C4-2B (cell line): ENCODE measurements around the gene DAB2.
A peak's percentile ranks its signal among the peaks of the same experiment; 100 is the strongest.

Experiments
- H3K27ac ChIP-seq: fragments of 450-650 bp; 2 replicates; pipeline ENCODE4 v1.5.1; 2017
- ZFX ChIP-seq: fragments of 450-650 bp; IDR thresholded peaks from 2 replicates; pipeline ENCODE4 v1.6.1; 2017
- TF ChIP-seq, protein P1 (sequence below): fragments of 450-650 bp; conservative IDR thresholded peaks from 2 replicates; pipeline ENCODE4 v1.5.1; 2017; ENCODE audit warnings: mild to moderate bottlenecking

Gene DAB2

DNA sequence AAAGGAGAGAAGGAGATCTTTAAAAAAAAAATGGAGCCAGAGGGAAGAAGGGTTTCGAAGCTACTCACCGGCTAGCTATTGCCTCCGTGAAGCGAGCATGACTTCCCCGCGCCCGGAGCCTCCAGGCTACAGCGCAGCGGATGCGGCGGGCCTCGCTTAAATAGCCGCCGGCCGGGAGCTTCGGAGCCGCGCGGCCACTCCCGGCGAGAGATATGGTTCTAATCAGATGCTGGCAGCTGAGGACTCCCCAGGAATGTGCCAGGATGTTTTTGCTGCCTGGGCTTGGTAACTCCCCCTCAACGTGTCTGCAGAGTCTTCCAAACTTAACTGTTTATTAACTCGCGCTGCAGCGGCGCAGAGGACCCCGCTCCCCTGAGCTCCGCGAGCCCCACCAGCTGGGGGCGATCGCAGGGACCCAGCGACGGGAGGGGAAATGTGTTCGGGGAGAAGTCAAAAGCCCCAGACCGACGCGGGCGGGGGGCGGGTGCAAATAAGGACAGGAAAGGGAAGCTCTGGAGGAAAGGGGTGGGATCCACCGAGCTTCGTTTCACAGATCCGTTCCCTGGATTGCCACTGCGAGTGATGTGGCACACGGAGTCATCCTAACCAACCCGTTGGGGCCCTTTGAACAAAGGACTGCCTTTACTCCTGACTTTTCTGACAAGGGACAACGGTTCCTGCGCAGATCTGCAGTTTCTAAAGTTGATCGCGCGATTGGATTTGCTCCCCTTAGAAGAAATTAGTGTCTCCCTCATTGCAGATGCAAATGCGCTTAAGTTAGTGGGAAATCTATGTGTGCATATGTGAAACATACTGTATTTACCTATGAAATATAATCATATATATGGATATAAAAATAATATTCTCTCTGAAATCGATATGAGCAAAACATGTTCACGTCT, at the start of gene DAB2:
Gene DAB2 (minus strand): TSS at position 245 of the 902 bp plus-strand sequence. CDS start 30,660 bp downstream, outside the sequence.
- H3K27ac ChIP-seq = no peak within 1 kb of the TSS; the same call in 1 of the 2 replicates
- TF ChIP-seq, protein P1, sequence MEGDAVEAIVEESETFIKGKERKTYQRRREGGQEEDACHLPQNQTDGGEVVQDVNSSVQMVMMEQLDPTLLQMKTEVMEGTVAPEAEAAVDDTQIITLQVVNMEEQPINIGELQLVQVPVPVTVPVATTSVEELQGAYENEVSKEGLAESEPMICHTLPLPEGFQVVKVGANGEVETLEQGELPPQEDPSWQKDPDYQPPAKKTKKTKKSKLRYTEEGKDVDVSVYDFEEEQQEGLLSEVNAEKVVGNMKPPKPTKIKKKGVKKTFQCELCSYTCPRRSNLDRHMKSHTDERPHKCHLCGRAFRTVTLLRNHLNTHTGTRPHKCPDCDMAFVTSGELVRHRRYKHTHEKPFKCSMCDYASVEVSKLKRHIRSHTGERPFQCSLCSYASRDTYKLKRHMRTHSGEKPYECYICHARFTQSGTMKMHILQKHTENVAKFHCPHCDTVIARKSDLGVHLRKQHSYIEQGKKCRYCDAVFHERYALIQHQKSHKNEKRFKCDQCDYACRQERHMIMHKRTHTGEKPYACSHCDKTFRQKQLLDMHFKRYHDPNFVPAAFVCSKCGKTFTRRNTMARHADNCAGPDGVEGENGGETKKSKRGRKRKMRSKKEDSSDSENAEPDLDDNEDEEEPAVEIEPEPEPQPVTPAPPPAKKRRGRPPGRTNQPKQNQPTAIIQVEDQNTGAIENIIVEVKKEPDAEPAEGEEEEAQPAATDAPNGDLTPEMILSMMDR = peak; percentile 51
- TF ChIP-seq ZFX = no peak

DNA sequence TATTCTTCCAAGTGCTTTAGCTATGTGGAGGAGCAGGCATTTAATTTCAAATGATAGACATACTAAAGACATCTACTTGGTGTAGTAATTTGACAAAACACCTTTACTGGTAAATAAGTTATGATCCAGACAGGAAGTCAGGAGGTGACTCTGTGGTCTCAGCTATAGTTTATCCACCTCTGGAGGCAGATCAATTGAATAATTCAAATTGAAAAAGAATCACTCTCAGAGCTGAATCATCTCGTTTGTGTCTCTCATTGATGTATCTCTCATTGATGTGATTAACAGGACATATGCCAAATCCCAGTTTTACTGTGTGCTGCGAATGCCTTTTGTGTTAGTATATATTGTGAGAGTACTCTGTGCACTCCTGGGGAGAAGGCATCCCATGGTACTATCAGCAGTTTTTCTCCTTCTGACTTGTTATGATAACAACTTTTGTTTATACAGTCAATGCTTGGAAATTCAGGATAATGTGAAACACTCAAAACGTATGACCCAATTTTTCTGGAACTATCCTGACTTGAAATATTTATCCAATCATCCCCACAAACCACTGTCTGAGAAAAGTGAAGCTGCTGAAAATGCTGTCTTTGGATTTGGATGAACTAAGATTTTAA, 48.5 kb upstream of the DAB2 start:
- TF ChIP-seq ZFX = no peak
- TF ChIP-seq, protein P1 = no peak
- no peak overlapping the region for H3K27ac ChIP-seq

DNA sequence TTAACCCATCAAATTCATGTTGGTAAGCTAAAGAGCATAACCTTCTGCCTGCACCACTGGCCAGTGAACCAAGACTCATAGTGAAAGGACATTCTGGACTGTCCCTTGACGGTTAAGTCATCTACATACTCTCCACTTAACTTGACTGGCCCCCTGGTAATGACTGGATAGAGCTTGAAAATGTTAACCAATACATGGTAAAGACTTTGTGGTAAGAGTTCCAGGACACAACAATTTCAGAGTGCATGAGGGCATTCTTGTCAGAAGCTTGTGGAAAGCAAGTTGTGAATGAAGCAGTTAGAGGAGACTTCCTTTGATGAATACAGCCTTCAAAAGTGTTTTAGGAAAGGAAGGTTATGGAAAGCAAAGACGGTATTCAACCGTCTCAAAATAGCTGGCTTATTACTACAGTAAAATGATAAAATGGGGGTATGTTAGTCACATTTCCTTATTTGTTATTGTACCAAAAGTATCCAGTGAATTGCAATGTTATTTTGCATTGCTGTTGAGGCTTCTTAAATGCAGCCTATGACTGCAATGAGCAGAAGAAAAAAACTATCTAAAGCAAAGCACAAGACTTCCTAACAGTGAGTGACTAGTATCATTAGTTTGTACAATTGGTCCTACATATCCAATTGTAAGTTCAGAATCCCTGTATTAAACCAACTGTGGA, 47.2 kb upstream of the DAB2 start:
- no peak for TF ChIP-seq ZFX
- TF ChIP-seq, protein P1 = no peak
- no peak overlapping the region for H3K27ac ChIP-seq

DNA sequence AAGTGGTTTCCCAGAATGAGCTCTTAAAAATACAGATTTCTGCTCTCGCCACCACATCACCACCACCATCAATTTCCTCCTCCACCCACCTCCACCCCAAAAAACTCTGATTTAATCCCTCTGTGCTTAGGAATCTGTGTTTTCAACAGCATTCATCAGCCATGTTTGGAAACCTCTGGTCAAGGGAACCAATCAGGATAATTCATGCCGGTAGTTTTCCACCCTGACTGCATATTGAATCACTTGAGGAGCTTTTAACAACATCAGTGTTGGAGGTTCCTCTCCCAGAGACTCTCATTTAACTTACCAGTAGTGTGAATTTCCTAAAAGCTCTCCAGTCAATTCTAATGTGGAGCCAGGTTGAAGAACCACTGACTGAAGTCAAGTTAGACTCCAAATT, 46.0 kb upstream of the DAB2 start:
- TF ChIP-seq, protein P1 = no peak
- TF ChIP-seq ZFX = no peak
- no peak overlapping the region for H3K27ac ChIP-seq

DNA sequence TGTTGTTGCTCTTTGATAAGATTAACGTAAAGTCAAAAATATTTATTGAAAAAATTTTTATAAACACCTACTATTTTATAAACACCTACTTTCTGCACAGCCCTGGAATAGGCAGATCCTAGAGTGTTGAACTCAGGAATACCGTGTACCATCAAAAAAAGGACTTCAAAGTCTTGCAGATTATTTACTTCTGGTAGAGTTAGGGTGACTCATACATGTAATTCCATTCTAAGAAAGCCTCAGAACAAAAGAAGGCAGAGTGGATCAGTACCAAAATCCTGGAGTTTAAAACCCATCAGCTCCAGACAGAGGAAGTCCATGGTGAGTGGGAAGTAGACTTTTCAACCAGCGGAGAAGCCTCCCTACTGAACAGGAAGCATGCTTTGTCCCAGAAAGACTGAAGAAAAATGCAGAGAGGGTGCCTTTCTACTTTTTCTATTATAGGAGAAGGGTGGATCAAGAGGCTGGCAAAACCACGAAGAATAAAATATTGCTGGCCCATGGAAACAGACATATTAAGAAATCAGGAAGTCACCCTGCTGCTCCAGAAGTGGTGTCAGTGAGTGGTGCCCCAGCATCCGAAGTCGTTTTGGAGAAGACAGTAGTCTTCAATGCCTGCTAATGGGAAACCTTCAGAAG, 45.1 kb upstream of the DAB2 start:
- no peak overlapping the region for H3K27ac ChIP-seq

DNA sequence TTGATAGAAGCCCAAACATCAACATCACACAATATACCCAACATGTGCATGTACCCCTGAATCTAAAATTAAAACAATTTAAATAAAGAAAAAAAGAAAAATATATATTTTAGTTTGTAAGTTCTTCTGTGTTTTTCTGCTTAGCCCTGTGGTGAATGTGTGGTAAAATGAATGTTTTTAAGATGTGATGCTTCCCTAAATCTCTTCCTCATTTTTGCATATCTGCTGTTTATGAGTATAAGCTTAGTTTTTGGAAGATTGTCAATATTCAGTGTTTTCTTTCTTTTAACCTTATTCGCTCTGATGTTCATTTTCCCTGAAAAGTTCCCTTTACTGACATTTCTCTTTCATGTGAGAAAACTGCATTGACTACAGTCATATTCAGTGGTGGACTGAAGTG, 44.4 kb upstream of the DAB2 start:
- H3K27ac ChIP-seq = no peak overlapping the region

More for the DNA sequence above, 45.1 kb upstream of the DAB2 start:
- TF ChIP-seq ZFX = no peak
- TF ChIP-seq, protein P1 = no peak

More for the DNA sequence above, 44.4 kb upstream of the DAB2 start:
- no peak for TF ChIP-seq ZFX
- TF ChIP-seq, protein P1 = no peak
